IPS-20b (cell line): ENCODE measurements around the gene ACYP2.

ENCODE experiments used
- H3K27ac ChIP-seq: one replicate; pipeline ENCODE4 v1.5.1; 2013; ENCODE audit warnings: low read length
- H3K27me3 ChIP-seq: 2 replicates; pipeline ENCODE4 v1.6.1; 2013; ENCODE audit warnings: mild to moderate bottlenecking, low read length, inconsistent platforms; ENCODE audit not compliant: insufficient read depth
- H3K36me3 ChIP-seq: 2 replicates; pipeline ENCODE4 v1.6.1; 2013; ENCODE audit warnings: low read depth, mild to moderate bottlenecking, inconsistent platforms, low read length, moderate library complexity; ENCODE audit not compliant: insufficient read depth
- H3K4me1 ChIP-seq: 2 replicates; pipeline ENCODE4 v1.6.1; 2013; ENCODE audit warnings: mild to moderate bottlenecking, control low read depth, inconsistent platforms, low read length, moderate library complexity; ENCODE audit not compliant: insufficient read depth
- H3K4me3 ChIP-seq: 2 replicates; pipeline ENCODE4 v1.5.1; 2013; ENCODE audit warnings: mild to moderate bottlenecking, low read length, inconsistent platforms
- H3K9ac ChIP-seq: 2 replicates; pipeline ENCODE4 v1.6.1; 2013; ENCODE audit warnings: low read depth, mild to moderate bottlenecking, inconsistent platforms, low read length, moderate library complexity
- H3K9me3 ChIP-seq: 2 replicates; pipeline ENCODE4 v1.6.1; 2013; ENCODE audit warnings: mild to moderate bottlenecking, low read depth, low read length, inconsistent platforms; ENCODE audit not compliant: insufficient read depth

ACYP2 gene

DNA sequence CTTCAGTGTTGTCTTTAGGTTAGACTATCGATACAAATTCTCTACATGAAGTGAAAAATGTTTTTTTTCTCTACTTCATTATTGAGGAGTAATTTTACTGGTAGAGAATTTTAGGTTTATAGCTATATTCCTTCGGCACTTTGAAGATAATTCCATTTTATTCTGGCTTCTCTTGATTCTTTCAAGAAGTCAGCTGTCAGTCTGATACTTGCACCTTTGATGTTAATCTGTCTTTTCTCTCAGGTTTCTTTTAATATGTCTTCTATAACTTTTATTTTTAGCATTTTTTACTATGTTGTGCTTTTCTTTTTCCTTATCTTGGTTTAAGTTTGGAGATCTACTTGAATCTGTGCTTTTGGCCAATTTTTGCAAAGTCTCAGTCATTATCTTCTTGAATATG lies 122.0 kb downstream of the ACYP2 start:
- H3K36me3 ChIP-seq = no peaks in the 10 kb centered on the region
- H3K9me3 ChIP-seq = no peaks in the 10 kb centered on the region
- H3K27ac ChIP-seq = no peak overlapping the region
- H3K4me1 ChIP-seq = peaks cover 12% of the 10 kb centered on the region
- H3K27me3 ChIP-seq = no peaks in the 10 kb centered on the region
- no peak overlapping the region for H3K9ac ChIP-seq
- H3K4me3 ChIP-seq = no peak overlapping the region

DNA sequence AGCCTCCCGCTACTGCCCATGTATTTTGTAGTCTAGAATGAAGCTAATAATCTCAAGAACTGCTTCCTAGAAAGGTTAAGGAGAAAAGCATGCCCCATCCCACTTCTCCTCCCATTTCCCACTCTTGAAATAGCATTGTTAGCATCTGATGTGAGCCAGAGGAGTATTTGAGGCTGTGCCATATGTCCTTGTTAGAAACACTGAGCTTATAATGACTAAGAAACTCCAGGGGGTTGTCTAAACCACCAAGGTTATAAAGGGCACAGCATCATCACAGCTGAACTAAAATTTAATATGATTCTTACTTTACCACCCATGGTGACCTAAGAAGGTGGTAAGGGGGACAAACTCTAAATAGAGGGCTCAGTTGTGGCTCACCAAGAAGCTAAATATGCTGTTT lies 124.0 kb downstream of the ACYP2 start:
- Histone ChIP-seq H3K36me3 (no peaks in the 10 kb centered on the region), H3K4me3 (no peak overlapping the region), H3K9me3 (no peaks in the 10 kb centered on the region), H3K9ac (no peak overlapping the region), H3K27me3 (no peaks in the 10 kb centered on the region), H3K27ac (no peak overlapping the region), H3K4me1 (peaks cover 12% of the 10 kb centered on the region)

DNA sequence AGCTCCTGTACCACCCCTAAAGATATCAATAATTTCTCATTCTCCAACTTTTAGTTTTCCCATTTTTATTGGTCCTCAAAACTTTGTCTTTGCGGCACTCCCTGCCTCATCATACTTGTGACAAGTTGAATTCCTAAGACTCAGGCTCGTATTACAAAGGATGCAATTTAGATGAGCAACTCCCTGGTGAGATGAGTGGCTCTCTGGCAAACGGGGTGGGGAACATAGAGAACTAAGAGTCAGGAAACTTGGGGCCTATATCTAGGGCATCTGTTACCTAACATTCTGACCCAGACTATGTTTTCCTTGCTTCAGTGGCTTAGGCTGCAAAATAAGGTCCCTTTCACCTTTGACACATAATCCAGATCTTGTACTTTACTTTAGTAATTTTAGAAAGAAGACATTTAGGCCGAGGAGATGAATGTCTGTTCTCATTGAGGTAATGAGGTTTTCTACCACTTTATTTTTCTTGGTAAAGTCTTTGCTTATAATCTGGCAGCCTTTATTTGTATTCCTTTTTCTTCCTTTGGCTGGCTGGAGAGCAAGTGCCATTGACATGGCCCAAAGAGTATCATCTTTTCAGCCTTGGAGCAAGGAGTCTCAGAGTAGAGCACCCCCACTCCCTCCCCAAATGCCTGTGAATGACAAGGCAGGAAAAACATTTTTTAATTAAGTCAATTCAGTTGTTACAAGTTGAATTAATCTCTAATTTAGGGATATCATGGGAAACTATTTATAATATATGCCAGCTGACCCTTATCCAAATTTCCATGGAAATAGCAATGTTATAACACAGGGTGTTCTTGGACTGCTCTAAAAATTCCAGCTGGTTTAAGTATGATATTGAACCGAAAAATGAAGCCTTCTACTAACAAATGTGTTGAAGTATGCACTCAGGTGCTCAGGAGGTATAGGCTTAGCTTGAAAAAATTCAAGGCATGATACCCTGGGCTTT lies 125.4 kb downstream of the ACYP2 start:
- Histone ChIP-seq H3K9me3 (no peaks in the 10 kb centered on the region), H3K4me1 (peaks cover 12% of the 10 kb centered on the region), H3K4me3 (no peak overlapping the region), H3K27me3 (no peaks in the 10 kb centered on the region), H3K27ac (no peak overlapping the region), H3K9ac (no peak overlapping the region), H3K36me3 (no peaks in the 10 kb centered on the region)

DNA sequence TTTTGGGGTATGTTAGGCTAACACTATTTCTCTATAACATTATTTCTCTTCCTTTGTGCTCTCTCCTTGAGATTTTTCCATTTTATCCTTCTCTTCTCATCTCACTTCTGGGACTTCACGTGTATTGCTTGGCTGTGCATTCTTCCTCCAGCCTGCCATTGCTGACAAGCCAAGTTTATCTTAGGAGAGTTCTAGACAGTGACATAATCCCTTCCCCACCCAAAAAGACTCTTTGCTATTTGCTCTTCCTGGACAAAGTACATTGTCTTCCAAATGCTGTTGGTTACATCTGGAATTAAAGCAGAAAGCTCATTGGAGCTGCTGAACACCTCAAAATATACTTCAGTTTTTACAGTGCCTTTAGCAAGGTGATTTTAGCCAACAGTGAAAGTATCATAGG lies 131.7 kb downstream of the ACYP2 start:
- Histone ChIP-seq H3K4me3 (no peak overlapping the region), H3K4me1 (no peaks in the 10 kb centered on the region), H3K9me3 (no peaks in the 10 kb centered on the region), H3K36me3 (no peaks in the 10 kb centered on the region), H3K9ac (no peak overlapping the region), H3K27me3 (no peaks in the 10 kb centered on the region), H3K27ac (no peak overlapping the region)

DNA sequence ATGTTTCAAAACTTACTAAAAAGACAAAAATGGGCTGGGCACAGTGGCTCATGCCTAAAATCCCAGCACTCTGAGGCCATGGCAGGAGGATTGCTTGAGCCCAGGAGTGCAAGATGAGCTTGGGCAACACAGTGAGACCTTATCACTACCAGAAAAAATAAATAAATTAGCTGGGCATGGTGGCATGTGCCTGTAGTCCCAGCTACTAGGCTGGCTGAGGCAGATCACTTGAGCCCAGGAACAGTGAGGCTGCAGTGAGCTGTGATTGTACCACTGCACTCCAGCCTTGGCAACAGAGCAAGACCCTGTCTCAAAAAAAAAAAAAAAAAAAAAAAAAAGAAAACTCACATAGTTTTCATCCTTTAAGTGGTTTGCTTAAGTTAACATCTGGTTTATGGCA lies 134.2 kb downstream of the ACYP2 start:
- no peaks in the 10 kb centered on the region for H3K27me3 ChIP-seq
- H3K4me3 ChIP-seq = no peak overlapping the region
- H3K9ac ChIP-seq = no peak overlapping the region
- no peaks in the 10 kb centered on the region for H3K4me1 ChIP-seq
- no peaks in the 10 kb centered on the region for H3K9me3 ChIP-seq
- H3K36me3 ChIP-seq = no peaks in the 10 kb centered on the region
- no peak overlapping the region for H3K27ac ChIP-seq

DNA sequence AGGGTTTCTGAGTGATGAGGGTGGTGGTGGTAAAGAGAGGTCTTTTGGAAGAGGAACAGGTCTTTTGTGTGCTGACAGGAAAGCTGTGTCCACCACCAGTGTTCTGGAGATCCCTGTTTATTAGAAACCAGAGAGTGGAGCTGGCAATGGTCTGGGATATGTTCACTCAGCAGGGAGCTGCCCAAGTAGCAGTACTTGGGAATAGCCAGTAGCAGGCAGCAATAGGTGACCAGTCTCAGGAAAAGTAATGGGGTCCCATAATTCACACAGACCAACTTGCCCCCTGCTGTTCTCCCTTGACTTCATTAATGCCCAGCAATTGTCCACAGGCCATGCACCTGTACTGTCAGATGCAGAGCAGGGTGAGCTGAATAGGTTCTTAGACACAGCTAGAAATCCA lies 138.8 kb downstream of the ACYP2 start:
- H3K27ac ChIP-seq = no peak overlapping the region
- no peak overlapping the region for H3K9ac ChIP-seq
- H3K9me3 ChIP-seq = no peaks in the 10 kb centered on the region
- no peaks in the 10 kb centered on the region for H3K36me3 ChIP-seq
- no peak overlapping the region for H3K4me3 ChIP-seq
- H3K27me3 ChIP-seq = no peaks in the 10 kb centered on the region
- H3K4me1 ChIP-seq = no peaks in the 10 kb centered on the region

DNA sequence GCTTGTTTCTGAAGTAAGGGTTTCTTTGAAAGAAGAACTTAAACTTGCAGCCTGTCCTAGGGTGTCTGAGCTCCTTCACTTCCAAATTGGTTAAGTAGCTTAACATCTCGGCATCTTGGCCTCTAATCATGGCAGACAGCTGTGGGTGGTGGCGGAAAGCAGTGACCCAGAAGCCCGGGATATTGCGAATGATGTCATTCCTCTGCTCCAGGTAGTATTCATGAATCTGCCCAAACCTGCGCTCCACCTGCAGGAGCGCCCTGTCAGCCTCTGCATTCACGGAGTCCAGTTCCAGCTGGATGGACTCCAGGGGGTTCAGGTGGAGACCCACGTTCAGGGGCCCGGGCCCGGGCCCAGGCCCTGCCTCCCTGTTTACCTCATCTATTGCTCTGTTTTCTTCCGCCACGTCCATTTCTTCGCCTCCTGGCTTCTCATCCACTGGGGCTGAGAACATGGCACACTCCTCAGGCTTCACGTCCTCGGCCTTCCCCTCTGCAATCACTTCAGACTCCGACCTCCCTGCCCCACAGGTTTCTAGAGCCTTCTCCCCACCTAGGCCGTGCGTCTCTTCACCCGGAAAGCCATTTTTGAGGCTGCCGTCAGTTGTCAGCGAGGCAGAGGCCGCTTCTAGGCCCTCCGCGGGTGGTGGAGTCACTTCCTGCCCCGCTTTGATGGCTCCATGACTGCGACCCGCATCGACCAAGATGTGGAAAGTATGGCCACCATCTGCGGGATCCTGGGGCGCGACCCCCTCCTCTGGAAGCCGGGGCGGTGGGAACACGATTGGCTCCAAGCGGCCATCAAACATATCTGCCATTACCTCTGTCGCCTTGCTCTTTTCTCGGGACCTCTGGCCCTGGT lies 140.0 kb downstream of the ACYP2 start:
- H3K27me3 ChIP-seq = no peaks in the 10 kb centered on the region
- no peaks in the 10 kb centered on the region for H3K36me3 ChIP-seq
- H3K9ac ChIP-seq = no peak overlapping the region
- H3K4me3 ChIP-seq = no peak overlapping the region
- H3K27ac ChIP-seq = no peak overlapping the region
- no peaks in the 10 kb centered on the region for H3K9me3 ChIP-seq
- no peaks in the 10 kb centered on the region for H3K4me1 ChIP-seq

DNA sequence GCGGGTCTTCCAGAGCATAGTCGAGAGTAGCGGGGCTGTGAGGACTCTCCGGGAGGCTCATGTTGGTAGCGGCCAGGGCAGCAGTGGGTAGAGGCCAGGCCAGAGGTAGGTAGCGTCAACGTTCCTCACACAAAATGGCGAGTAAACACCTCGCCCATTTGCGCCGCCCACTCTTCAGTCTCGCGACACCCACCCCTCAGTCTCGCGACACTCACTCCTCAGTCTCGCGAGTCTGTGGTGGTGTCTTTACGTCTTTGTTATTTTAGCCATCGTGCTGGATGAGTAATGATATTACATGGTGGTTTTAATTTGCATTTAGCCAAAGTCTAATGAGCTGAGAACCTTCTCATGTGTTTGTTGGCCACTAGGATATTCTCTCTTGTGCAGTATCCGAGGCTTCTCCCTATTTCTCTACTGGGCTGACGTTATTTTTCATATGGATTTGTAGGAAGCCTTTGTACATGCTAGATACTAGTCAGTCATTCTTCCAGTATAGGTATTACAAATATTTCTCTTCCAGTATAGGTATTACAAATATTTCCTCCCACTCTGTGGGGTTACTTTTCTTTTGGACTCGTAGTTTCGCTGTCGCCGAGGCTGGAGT lies 140.8 kb downstream of the ACYP2 start, which contains the start of gene TSPYL6:
TSPYL6 (minus strand) TSS at position 139 of the 604 bp plus-strand sequence; CDS start at position 61, 78 bp downstream.
- H3K9me3 ChIP-seq = no peaks in the 10 kb centered on the region
- H3K4me3 ChIP-seq = no peak within 1 kb of the TSS
- H3K9ac ChIP-seq = no peak within 1 kb of the TSS
- no peak within 1 kb of the TSS for H3K27ac ChIP-seq
- no peaks in the 10 kb centered on the region for H3K4me1 ChIP-seq
- H3K36me3 ChIP-seq = no peaks in the 10 kb centered on the region
- no peaks in the 10 kb centered on the region for H3K27me3 ChIP-seq

DNA sequence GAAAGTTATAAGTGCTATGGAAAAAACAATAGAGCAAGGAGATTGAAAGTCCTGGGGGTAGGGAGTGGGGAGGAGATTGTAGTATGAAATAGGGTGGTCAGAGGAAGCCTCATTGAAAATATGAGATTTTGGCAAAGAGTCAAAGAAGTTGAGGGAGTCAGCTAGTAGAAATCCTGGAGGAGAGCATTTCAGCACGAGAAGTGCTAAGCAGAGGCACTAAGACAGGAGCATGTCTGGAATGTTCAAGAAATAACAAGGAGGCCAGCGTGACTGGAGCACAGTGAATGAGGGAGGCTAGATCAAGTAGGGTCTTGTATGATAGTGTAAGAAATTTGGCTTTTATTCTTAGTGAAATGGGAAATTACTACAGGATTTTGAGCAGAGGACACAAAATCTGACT lies 142.8 kb downstream of the ACYP2 start:
- Histone ChIP-seq H3K27me3 (no peaks in the 10 kb centered on the region), H3K4me1 (no peaks in the 10 kb centered on the region), H3K9ac (no peak overlapping the region), H3K4me3 (no peak overlapping the region), H3K36me3 (no peaks in the 10 kb centered on the region), H3K9me3 (no peaks in the 10 kb centered on the region), H3K27ac (no peak overlapping the region)

DNA sequence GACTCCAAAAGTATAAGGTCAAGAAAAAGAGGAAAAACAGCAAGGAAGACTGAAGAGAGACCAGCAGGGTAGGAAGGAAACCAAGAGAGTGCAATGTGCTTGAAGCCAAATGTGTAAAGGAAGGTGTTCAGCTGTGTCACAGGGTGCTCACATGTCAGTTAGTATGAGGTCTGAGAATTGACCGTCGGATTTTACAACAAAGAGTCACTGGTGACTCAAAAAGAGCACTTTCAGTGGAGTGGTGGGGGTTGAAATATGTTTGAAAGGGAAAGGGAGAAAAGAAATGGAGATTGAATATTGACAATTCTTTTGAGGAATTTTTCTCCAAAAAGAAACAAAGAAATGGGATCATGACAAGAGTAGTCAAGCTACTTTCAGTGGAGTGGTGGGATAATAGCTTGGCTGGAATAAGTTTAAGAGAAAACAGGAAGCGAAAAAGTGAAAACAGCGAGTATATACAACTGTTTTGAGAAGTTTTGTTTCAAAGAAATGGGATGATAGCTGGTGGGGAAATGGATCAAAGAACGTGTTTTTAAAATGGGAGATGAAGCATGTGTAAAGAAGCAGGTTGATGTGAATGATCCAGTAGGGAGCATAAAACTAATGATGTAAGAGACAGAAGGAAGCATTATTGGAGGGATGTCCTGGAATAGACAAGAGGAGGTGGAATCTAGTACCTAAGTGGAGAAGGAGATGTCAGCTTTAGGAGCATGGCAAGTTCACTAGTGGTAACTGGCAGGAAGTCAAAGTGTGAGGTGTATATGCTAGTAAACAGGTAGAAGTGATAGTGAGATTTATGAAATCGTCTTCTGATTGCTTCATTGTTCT lies 144.2 kb downstream of the ACYP2 start:
- Histone ChIP-seq H3K9me3 (no peaks in the 10 kb centered on the region), H3K36me3 (no peaks in the 10 kb centered on the region), H3K27ac (no peak overlapping the region), H3K27me3 (no peaks in the 10 kb centered on the region), H3K4me3 (no peak overlapping the region), H3K9ac (no peak overlapping the region), H3K4me1 (no peaks in the 10 kb centered on the region)

DNA sequence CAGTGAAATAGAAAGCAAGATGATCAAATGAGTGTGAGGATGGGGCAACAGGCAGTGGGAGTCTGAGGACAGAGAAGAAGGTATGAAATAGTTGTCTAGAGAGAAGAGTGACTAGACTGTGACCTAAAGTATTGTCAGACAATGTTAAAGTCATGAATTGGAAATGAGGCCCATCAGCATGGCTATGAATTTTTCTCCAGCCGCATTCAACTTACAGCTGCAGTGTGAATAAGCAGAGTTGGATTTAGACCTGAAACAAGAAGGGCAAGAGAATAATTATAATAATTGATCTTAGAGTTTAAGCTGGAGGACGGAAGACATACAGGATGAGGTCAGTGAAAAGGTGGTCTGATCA lies 144.8 kb downstream of the ACYP2 start:
- Histone ChIP-seq H3K36me3 (no peaks in the 10 kb centered on the region), H3K9ac (no peak overlapping the region), H3K4me1 (no peaks in the 10 kb centered on the region), H3K9me3 (no peaks in the 10 kb centered on the region), H3K27me3 (no peaks in the 10 kb centered on the region), H3K4me3 (no peak overlapping the region), H3K27ac (no peak overlapping the region)
